Effector memory CD8-positive, alpha-beta T cell (primary cell): Measurements from ENCODE around the gene SLC30A4.

Experiments used
- ATAC-seq: fragments of 150-1000 bp; cut with Tn5 transposase; replicated peaks from 2 replicates; pipeline ENCODE4 v1.10.0; 2021; ENCODE audit warnings: mild to moderate bottlenecking, moderate library complexity
- DNase-seq, 3 experiments: peaks; one replicate each; pipeline ENCODE4 v3.0.0; 2021
- H3K27ac Mint-ChIP-seq, 2 donors: one replicate each; pipeline ENCODE4 v1.8.0; 2022; ENCODE audit warnings: mild to moderate bottlenecking in 2 of 2, mixed read lengths in 2 of 2, moderate library complexity in 2 of 2
- H3K27me3 Mint-ChIP-seq, 2 donors: one replicate each; pipeline ENCODE4 v1.8.0; 2022; ENCODE audit warnings: mixed read lengths in 2 of 2
- H3K36me3 Mint-ChIP-seq: one replicate; pipeline ENCODE4 v1.8.0; 2022; ENCODE audit warnings: mild to moderate bottlenecking, moderate library complexity, mixed read lengths; ENCODE audit not compliant: insufficient read depth
- H3K4me1 Mint-ChIP-seq, 2 donors: one replicate each; pipeline ENCODE4 v1.8.0; 2022; ENCODE audit warnings: low read depth in 2 of 2, mixed read lengths in 2 of 2
- H3K4me3 Mint-ChIP-seq, 2 donors: one replicate each; pipeline ENCODE4 v1.8.0; 2022; ENCODE audit warnings: mild to moderate bottlenecking in 2 of 2, mixed read lengths in 2 of 2, moderate library complexity in 2 of 2
- H3K9me3 Mint-ChIP-seq, 2 donors: one replicate each; pipeline ENCODE4 v1.8.0; 2022; ENCODE audit warnings: mixed read lengths in 2 of 2

SLC30A4 gene

GRCh38 chr15:45456212-45457106 is 66.1 kb downstream of the SLC30A4 start:
- Mint-ChIP-seq H3K4me3 (peak overlapping the region; percentile 82 to 87), H3K27me3 (no peaks in the 10 kb centered on the region), H3K36me3 (peaks cover 43% of the 10 kb centered on the region), H3K27ac (peak overlapping the region; percentile 82 to 91), H3K9me3 (no peaks in the 10 kb centered on the region), H3K4me1 (peaks cover 38% of the 10 kb centered on the region in 2 donors)
- ATAC-seq (peak; percentile 67), DNase-seq (peak; percentile 61 to 69 (median 67))

- peaks cover 38% of the 10 kb centered on the region in 2 donors for H3K4me1 Mint-ChIP-seq
- peak overlapping the region; percentile 71 to 73 for H3K4me3 Mint-ChIP-seq
- ATAC-seq: peak; percentile 67
Measured at GRCh38 chr15:45454814-45455213, 67.7 kb downstream of the SLC30A4 start.

GRCh38 chr15:45451265-45451664 is 71.3 kb downstream of the SLC30A4 start:
- no peak for DNase-seq
- Mint-ChIP-seq H3K27me3 (no peaks in the 10 kb centered on the region), H3K4me3 (no peak overlapping the region), H3K36me3 (peaks cover 10% of the 10 kb centered on the region), H3K4me1 (peaks cover 17% of the 10 kb centered on the region in 2 donors), H3K27ac (no peak overlapping the region), H3K9me3 (no peaks in the 10 kb centered on the region)
- ATAC-seq: no peak

More at GRCh38 chr15:45454814-45455213, 67.7 kb downstream of the SLC30A4 start:
- Mint-ChIP-seq H3K27ac (peak overlapping the region; percentile 91 to 92), H3K27me3 (no peaks in the 10 kb centered on the region), H3K9me3 (no peaks in the 10 kb centered on the region), H3K36me3 (peaks cover 31% of the 10 kb centered on the region)
- peak; percentile 67 to 71 (median 68) for DNase-seq

- ATAC-seq: no peak
- Mint-ChIP-seq H3K9me3 (no peaks in the 10 kb centered on the region), H3K36me3 (peaks cover 5% of the 10 kb centered on the region), H3K27me3 (no peaks in the 10 kb centered on the region), H3K4me3 (no peak overlapping the region), H3K27ac (no peak overlapping the region), H3K4me1 (peaks cover 12 to 14% of the 10 kb centered on the region in 2 donors)
- DNase-seq: no peak
Measured at GRCh38 chr15:45449916-45450867, 72.4 kb downstream of the SLC30A4 start.

GRCh38 chr15:45449395-45449794 is 73.2 kb downstream of the SLC30A4 start:
- no peaks in the 10 kb centered on the region for H3K36me3 Mint-ChIP-seq
- peaks cover 0 to 8% of the 10 kb centered on the region in 2 donors for H3K27me3 Mint-ChIP-seq
- H3K4me1 Mint-ChIP-seq: peaks cover 4 to 6% of the 10 kb centered on the region in 2 donors
- ATAC-seq (no peak), DNase-seq (no peak)
- H3K4me3 Mint-ChIP-seq: no peak overlapping the region
- H3K27ac Mint-ChIP-seq: no peak overlapping the region
- no peaks in the 10 kb centered on the region for H3K9me3 Mint-ChIP-seq

GRCh38 chr15:45448066-45448915 is 74.3 kb downstream of the SLC30A4 start:
- DNase-seq (no peak), ATAC-seq (no peak)
- Mint-ChIP-seq H3K4me1 (no peaks in the 10 kb centered on the region), H3K27ac (no peak overlapping the region), H3K36me3 (no peaks in the 10 kb centered on the region), H3K9me3 (no peaks in the 10 kb centered on the region), H3K27me3 (peaks cover 0 to 8% of the 10 kb centered on the region in 2 donors), H3K4me3 (no peak overlapping the region)

- Mint-ChIP-seq H3K36me3 (no peaks in the 10 kb centered on the region), H3K4me3 (no peak overlapping the region), H3K27ac (no peak overlapping the region), H3K9me3 (no peaks in the 10 kb centered on the region), H3K4me1 (no peaks in the 10 kb centered on the region), H3K27me3 (peaks cover 0 to 8% of the 10 kb centered on the region in 2 donors)
- ATAC-seq (no peak), DNase-seq (no peak)
Measured at GRCh38 chr15:45443645-45444044, 78.9 kb downstream of the SLC30A4 start.

- H3K9me3 Mint-ChIP-seq: no peaks in the 10 kb centered on the region
- no peaks in the 10 kb centered on the region for H3K36me3 Mint-ChIP-seq
- H3K4me1 Mint-ChIP-seq: no peaks in the 10 kb centered on the region
- no peak overlapping the region for H3K27ac Mint-ChIP-seq
- H3K27me3 Mint-ChIP-seq: peaks cover 0 to 8% of the 10 kb centered on the region in 2 donors
- no peak overlapping the region for H3K4me3 Mint-ChIP-seq
- ATAC-seq (no peak), DNase-seq (no peak)
Measured at GRCh38 chr15:45442507-45443135, 79.9 kb downstream of the SLC30A4 start.

GRCh38 chr15:45441686-45442085 is 80.9 kb downstream of the SLC30A4 start:
- no peak for DNase-seq
- Mint-ChIP-seq H3K36me3 (no peaks in the 10 kb centered on the region), H3K27ac (no peak overlapping the region), H3K4me3 (no peak overlapping the region), H3K4me1 (no peaks in the 10 kb centered on the region), H3K9me3 (no peaks in the 10 kb centered on the region), H3K27me3 (peaks cover 0 to 8% of the 10 kb centered on the region in 2 donors)
- ATAC-seq: no peak

GRCh38 chr15:45441036-45441435 is 81.5 kb downstream of the SLC30A4 start:
- ATAC-seq (no peak), DNase-seq (no peak)
- no peak overlapping the region for H3K27ac Mint-ChIP-seq
- H3K27me3 Mint-ChIP-seq: peaks cover 0 to 8% of the 10 kb centered on the region in 2 donors
- H3K4me1 Mint-ChIP-seq: no peaks in the 10 kb centered on the region
- no peaks in the 10 kb centered on the region for H3K36me3 Mint-ChIP-seq
- H3K9me3 Mint-ChIP-seq: no peaks in the 10 kb centered on the region
- no peak overlapping the region for H3K4me3 Mint-ChIP-seq

- no peak for DNase-seq
- H3K4me3 Mint-ChIP-seq: no peak overlapping the region
- no peaks in the 10 kb centered on the region for H3K9me3 Mint-ChIP-seq
- H3K27me3 Mint-ChIP-seq: peaks cover 0 to 4% of the 10 kb centered on the region in 2 donors
- H3K36me3 Mint-ChIP-seq: no peaks in the 10 kb centered on the region
- no peak for ATAC-seq
- no peaks in the 10 kb centered on the region for H3K4me1 Mint-ChIP-seq
- no peak overlapping the region for H3K27ac Mint-ChIP-seq
Measured at GRCh38 chr15:45439521-45440260, 82.9 kb downstream of the SLC30A4 start.
